ENCODE results near the gene TACC2.

TACC2 gene

GRCh38 chr10:122165484-122166276 is 176.7 kb downstream of the TACC2 start:
- no peak for DNase-seq (ENCODE audit: low read depth)

DNA sequence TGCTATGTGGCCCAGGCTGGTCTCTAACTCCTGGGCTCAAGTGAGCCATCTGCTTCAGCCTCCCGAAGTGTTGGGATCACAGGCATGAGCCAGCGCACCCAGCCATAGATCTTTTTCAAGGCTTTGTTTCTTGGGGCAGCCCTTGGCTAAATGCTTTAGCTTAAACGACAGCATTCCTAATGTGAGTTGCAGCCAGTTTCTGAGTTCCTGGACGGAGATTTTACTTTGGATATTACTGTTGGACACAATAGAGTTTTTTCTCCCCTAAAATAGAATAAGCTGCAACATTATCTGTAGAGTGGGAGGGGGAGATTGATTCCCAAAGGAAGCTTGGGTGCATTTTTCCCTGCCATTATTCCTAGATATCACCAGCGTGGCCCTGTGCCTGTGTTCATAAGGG is 179.1 kb downstream of the TACC2 start:
- no peak for DNase-seq (ENCODE audit: low read depth)

GRCh38 chr10:122168598-122169394 is 179.8 kb downstream of the TACC2 start:
- no peak for DNase-seq (ENCODE audit: low read depth)

- no peak for DNase-seq (ENCODE audit: low read depth)
Measured at GRCh38 chr10:122170802-122171201, 181.8 kb downstream of the TACC2 start.

GRCh38 chr10:122171302-122172075 is 182.5 kb downstream of the TACC2 start:
- DNase-seq (ENCODE audit: low read depth): no peak

DNA sequence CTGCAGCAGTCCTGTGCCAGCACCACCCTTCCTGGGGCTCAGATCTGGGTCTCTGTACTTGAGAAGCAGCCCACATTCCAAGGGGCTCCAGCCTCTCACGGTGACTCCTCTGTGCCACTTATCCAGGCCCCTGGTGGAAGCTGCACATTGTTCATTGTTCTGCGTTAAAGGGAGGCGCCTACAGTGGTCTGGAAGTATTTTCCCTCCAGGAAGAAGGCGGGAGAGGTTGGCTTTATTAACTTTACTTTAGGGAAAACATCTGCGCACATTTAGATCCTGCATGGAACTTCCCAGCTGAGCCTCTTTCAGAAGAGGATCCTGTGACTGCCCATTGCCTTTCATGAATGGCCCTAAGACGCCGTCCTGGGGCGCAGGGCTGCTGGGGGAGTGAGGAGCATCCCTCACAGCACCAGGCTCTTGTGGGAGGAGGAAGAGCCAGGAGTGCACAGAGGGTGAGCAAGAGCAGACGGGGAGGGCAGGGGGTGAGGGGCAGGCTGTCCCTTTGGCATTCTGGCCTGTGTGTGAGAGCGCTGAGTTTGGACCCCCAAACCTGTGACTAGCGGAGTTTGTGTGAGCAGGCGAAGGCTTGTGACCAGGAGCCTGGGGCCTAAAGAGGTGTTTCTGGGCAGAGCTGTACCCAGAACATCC is 183.5 kb downstream of the TACC2 start:
- no peak for DNase-seq (ENCODE audit: low read depth)

DNA sequence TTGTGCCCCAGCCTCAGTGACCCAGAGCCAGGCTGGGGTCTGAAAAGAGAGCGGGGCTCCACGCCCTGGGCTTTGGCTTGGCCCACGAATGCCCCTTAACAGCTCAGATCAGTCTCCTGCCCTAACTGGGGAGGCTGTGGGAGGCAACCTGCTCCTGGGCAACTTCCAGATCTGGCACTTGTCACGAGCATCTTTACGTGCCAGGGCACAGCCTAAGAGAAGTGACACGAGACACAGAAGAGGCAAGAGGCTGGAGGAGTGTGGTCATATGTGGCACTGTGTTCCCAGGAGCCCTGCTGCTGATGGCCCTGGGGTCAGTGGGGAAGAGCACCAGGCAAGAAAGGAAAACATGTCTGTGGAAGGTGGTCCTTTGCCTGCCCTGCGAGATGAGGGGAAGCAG is 184.4 kb downstream of the TACC2 start:
- no peak for DNase-seq (ENCODE audit: low read depth)

GRCh38 chr10:122173766-122174435 is 184.9 kb downstream of the TACC2 start:
- no peak for DNase-seq (ENCODE audit: low read depth)

GRCh38 chr10:122176232-122177213 is 187.6 kb downstream of the TACC2 start:
- no peak for DNase-seq (ENCODE audit: low read depth)

- DNase-seq (ENCODE audit: low read depth): no peak
Measured at GRCh38 chr10:122178655-122179054, 189.7 kb downstream of the TACC2 start.

- DNase-seq (ENCODE audit: low read depth): no peak
Measured at GRCh38 chr10:122181041-122181732, 192.2 kb downstream of the TACC2 start.

GRCh38 chr10:122181876-122182275 is 192.9 kb downstream of the TACC2 start:
- peak; percentile 42 for DNase-seq (ENCODE audit: low read depth)

DNA sequence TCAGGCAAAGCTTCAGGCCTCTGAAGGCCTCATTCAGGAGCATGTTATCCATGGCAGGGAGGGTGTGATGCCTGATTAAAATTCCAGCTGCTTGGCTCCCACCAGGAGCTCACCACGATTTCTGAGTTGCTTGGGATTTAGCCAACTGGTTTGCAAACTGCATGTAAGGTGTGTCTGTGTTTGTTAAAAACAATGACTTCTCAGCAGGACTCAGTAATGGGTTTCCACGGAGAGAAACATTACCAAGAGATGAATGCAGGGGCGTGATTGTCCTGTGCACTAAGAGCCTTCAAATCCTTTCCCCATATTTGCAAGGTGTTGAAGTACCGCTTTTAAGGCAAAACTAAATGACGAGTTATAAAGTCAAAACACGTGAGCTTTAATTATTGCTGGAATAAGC is 193.3 kb downstream of the TACC2 start:
- DNase-seq (ENCODE audit: low read depth): no peak

DNA sequence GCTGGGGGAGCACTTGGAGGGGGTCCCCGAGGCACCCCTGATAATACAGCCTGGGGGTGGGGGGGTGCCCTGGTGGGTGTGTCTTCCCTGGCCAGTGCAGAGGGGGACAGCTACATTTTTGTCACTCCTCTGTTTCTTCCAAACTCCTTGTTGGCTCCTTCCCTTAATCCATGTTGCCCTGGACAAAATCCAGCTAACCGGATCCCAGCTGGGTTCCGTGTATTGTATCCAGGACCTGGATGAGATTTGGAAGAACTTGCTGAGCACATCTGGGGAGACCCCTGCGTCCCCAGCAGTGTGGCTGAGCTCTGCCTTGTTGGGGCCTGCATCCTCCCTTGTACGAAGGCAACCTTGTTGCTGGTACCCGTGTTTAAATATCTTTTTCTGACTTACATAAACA is 195.3 kb downstream of the TACC2 start:
- no peak for DNase-seq (ENCODE audit: low read depth)

- DNase-seq (ENCODE audit: low read depth): no peak
Measured at GRCh38 chr10:122185643-122186042, 196.7 kb downstream of the TACC2 start.

- no peak for DNase-seq (ENCODE audit: low read depth)
Measured at GRCh38 chr10:122186816-122187810, 198.2 kb downstream of the TACC2 start.

GRCh38 chr10:122188706-122189105 is 199.7 kb downstream of the TACC2 start:
- no peak for DNase-seq (ENCODE audit: low read depth)

DNA sequence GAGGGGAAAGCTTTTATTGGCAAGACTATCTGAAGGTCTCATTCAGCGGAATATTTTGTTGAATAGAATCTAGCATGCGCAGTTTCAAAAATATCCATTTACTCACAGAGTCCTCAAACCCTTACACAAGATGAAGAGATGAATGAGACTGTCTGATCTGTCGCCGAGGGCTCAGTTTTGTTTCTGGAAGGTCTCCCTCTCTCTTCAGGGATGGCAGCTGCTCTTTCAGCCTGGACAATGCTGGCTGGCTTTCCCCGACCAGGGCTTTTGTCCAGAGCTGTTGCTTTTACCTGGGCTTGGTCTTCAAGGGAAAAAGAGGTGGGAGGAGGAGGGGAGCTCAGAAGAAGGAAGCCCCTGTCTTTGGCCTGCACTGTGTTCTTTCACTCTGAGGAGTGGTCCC is 200.2 kb downstream of the TACC2 start:
- DNase-seq (ENCODE audit: low read depth): no peak
